HG03432 (cell line): ENCODE measurements around the gene RBM19.

Experiments
- ATAC-seq: cut with Tn5 transposase; IDR thresholded peaks from one replicate; pipeline ENCODE4 v1.9.1; 2021; ENCODE audit warnings: mild to moderate bottlenecking, moderate library complexity; ENCODE audit not compliant: unreplicated experiment

RBM19 gene

GRCh38 chr12:113862590-113863454 is 103.3 kb downstream of the RBM19 start:
- ATAC-seq: peak; percentile 61

GRCh38 chr12:113861708-113862312 is 104.3 kb downstream of the RBM19 start:
- ATAC-seq: no peak

GRCh38 chr12:113860950-113861349 is 105.2 kb downstream of the RBM19 start:
- no peak for ATAC-seq

GRCh38 chr12:113860059-113860820 is 105.9 kb downstream of the RBM19 start:
- no peak for ATAC-seq

- no peak for ATAC-seq
These were observed 107.2 kb downstream of the RBM19 start for GRCh38 chr12:113858841-113859386.

- no peak for ATAC-seq
These were observed 108.8 kb downstream of the RBM19 start for GRCh38 chr12:113857371-113857770.

GRCh38 chr12:113855998-113856397 is 110.1 kb downstream of the RBM19 start:
- ATAC-seq: no peak

- ATAC-seq: no peak
These were observed 111.6 kb downstream of the RBM19 start for GRCh38 chr12:113854385-113855142.

GRCh38 chr12:113853491-113853890 is 112.6 kb downstream of the RBM19 start:
- ATAC-seq: no peak

- ATAC-seq: no peak
These were observed 113.2 kb downstream of the RBM19 start for GRCh38 chr12:113852695-113853490.

GRCh38 chr12:113852264-113852663 is 113.9 kb downstream of the RBM19 start:
- no peak for ATAC-seq

GRCh38 chr12:113850309-113851056 is 115.6 kb downstream of the RBM19 start:
- ATAC-seq: no peak

- no peak for ATAC-seq
These were observed 118.3 kb downstream of the RBM19 start for GRCh38 chr12:113847856-113848255.

GRCh38 chr12:113846883-113847755 is 119.0 kb downstream of the RBM19 start:
- no peak for ATAC-seq

GRCh38 chr12:113845900-113846674 is 120.0 kb downstream of the RBM19 start:
- ATAC-seq: no peak

- no peak for ATAC-seq
These were observed 121.5 kb downstream of the RBM19 start for GRCh38 chr12:113844495-113845210.

GRCh38 chr12:113842699-113843098 is 123.4 kb downstream of the RBM19 start:
- no peak for ATAC-seq
